ENCODE results near the gene CLASP1. TPM values are rescaled to one million over a fixed set of nuclear protein-coding genes. Genes with fewer than 3 reads are reported as not detected.

The CLASP1 gene
- 10 to 100 TPM; 60.3 to 61.4 TPM for total RNA-seq

- H3K9me3 Mint-ChIP-seq = no peaks in the 10 kb centered on the region
- peak within 1 kb of the TSS; percentile 98 for H3K27ac Mint-ChIP-seq
- ATAC-seq = peak; percentile 21
- ChIA-PET POLR2A (interaction anchor here (0.6 to 5.2 kb wide), 17 partner anchors 8 to 123 kb away, joined by 3 to 84 read pairs (median 5); partner anchors contain the start of genes NIFK and RNU4ATAC), CTCF (interaction anchor here (1.4 to 4.3 kb wide), 4 partner anchors 50 to 247 kb away, joined by 3 to 22 read pairs (median 4); partner anchors contain the start of gene RNU4ATAC)
- H3K4me1 Mint-ChIP-seq (ENCODE audit: low read depth) = peaks cover 60% of the 10 kb centered on the region
- peak; percentile 65 for DNase-seq
- intact Hi-C loops (cut with micrococcal nuclease) = loop anchor here (1.0 to 10.0 kb wide), 2 partner anchors 54 to 118 kb away; no protein-coding TSS in a partner anchor
- TF ChIP-seq CTCF (IDR thresholded peaks at IDR 0.05) = no peak
- H3K36me3 Mint-ChIP-seq (ENCODE audit: low read depth) = peaks cover 36% of the 10 kb centered on the region
- no peaks in the 10 kb centered on the region for H3K27me3 Mint-ChIP-seq
- peak within 1 kb of the TSS; percentile 93 for H3K4me3 Mint-ChIP-seq
These were observed at the start of gene CLASP1 for GRCh38 chr2:121649149-121649595. CLASP1 (minus strand) TSS chr2:121649462; CDS start chr2:121605895, 43,567 bp downstream.

- intact Hi-C loops (cut with micrococcal nuclease) = loop anchor here (5.0 kb wide), 1 partner anchor 46 kb away; no protein-coding TSS in a partner anchor
- no peaks in the 10 kb centered on the region for H3K27me3 Mint-ChIP-seq
- no peak for ATAC-seq
- POLR2A ChIA-PET = interaction anchor here (1.1 to 4.6 kb wide), 4 partner anchors 48 to 168 kb away, joined by 3 to 38 read pairs (median 18); partner anchors contain the start of genes CLASP1 and RNU4ATAC
- no peak overlapping the region for H3K4me3 Mint-ChIP-seq
- H3K36me3 Mint-ChIP-seq (ENCODE audit: low read depth) = peaks cover 2% of the 10 kb centered on the region
- peak overlapping the region; percentile 93 for H3K27ac Mint-ChIP-seq
- H3K9me3 Mint-ChIP-seq = no peaks in the 10 kb centered on the region
- no peak for TF ChIP-seq CTCF (IDR thresholded peaks at IDR 0.05)
- DNase-seq = no peak
- CTCF ChIA-PET = interaction anchor here (0.7 to 3.8 kb wide), 4 partner anchors 9 to 296 kb away, joined by 3 to 16 read pairs (median 8); partner anchors contain the start of gene RNU4ATAC
- peaks cover 42% of the 10 kb centered on the region for H3K4me1 Mint-ChIP-seq (ENCODE audit: low read depth)
These were observed 49.2 kb upstream of the CLASP1 start for GRCh38 chr2:121698318-121698930.

GRCh38 chr2:121697108-121697631, 47.9 kb upstream of the CLASP1 start:
- Mint-ChIP-seq H3K27me3 (no peaks in the 10 kb centered on the region), H3K4me3 (no peak overlapping the region), H3K36me3 (ENCODE audit: low read depth) (peaks cover 2% of the 10 kb centered on the region), H3K4me1 (ENCODE audit: low read depth) (peaks cover 38% of the 10 kb centered on the region), H3K27ac (peak overlapping the region; percentile 60), H3K9me3 (no peaks in the 10 kb centered on the region)
- ChIA-PET CTCF (no interaction called here), POLR2A (no interaction called here)
- TF ChIP-seq CTCF (IDR thresholded peaks at IDR 0.05) = no peak
- no peak for DNase-seq
- intact Hi-C loops (cut with micrococcal nuclease) = loop anchor here (5.0 kb wide), 1 partner anchor 45 kb away; no protein-coding TSS in a partner anchor
- no peak for ATAC-seq

GRCh38 chr2:121696410-121696930, 47.2 kb upstream of the CLASP1 start:
- intact Hi-C loops (cut with micrococcal nuclease) = loop anchor here (5.0 kb wide), 1 partner anchor 44 kb away; no protein-coding TSS in a partner anchor
- POLR2A ChIA-PET = interaction anchor here (1.1 kb wide), 1 partner anchor 47 kb away, joined by 4 read pairs; the partner anchor contains the start of gene CLASP1

More at GRCh38 chr2:121696410-121696930, 47.2 kb upstream of the CLASP1 start:
- peaks cover 2% of the 10 kb centered on the region for H3K36me3 Mint-ChIP-seq (ENCODE audit: low read depth)
- CTCF ChIA-PET = no interaction called here
- H3K27me3 Mint-ChIP-seq = no peaks in the 10 kb centered on the region
- H3K4me3 Mint-ChIP-seq = no peak overlapping the region
- peaks cover 32% of the 10 kb centered on the region for H3K4me1 Mint-ChIP-seq (ENCODE audit: low read depth)
- no peak overlapping the region for H3K27ac Mint-ChIP-seq
- no peak for ATAC-seq
- no peak for TF ChIP-seq CTCF (IDR thresholded peaks at IDR 0.05)
- H3K9me3 Mint-ChIP-seq = no peaks in the 10 kb centered on the region
- DNase-seq = no peak
